ENCODE results near the gene RGS21. TPM values are rescaled to one million over a fixed set of nuclear protein-coding genes. Genes with fewer than 3 reads are reported as not detected.

RGS21 gene
- not detected in 2 replicates for total RNA-seq
- polyA plus RNA-seq = not detected in 2 replicates

- H3K27ac ChIP-seq = no peak within 1 kb of the TSS
- no peaks in the 10 kb centered on the region for H3K27me3 ChIP-seq
- no peak within 1 kb of the TSS for H3K4me3 ChIP-seq
- no peaks in the 10 kb centered on the region for H3K36me3 ChIP-seq
- no peaks in the 10 kb centered on the region for H3K9me3 ChIP-seq (ENCODE audit: low read depth)
- no peak for DNase-seq (ENCODE audit: low read depth in 1 of 2, low spot score in 1 of 2)
- H3K4me1 ChIP-seq (ENCODE audit: low read depth) = no peaks in the 10 kb centered on the region
- TF ChIP-seq CTCF (IDR thresholded peaks at IDR 0.05; ENCODE audit: low read depth, low read length) = no peak
Observed at GRCh38 chr1:192316942-192317450, at the start of gene RGS21. TSS of gene RGS21 (plus strand) at chr1:192316992. CDS start at chr1:192343037, 26,045 bp downstream.

- no peaks in the 10 kb centered on the region for H3K4me1 ChIP-seq (ENCODE audit: low read depth)
- no peak overlapping the region for H3K27ac ChIP-seq
- no peaks in the 10 kb centered on the region for H3K36me3 ChIP-seq
- no peaks in the 10 kb centered on the region for H3K9me3 ChIP-seq (ENCODE audit: low read depth)
- DNase-seq (ENCODE audit: low read depth in 1 of 2, low spot score in 1 of 2) = no peak
- H3K4me3 ChIP-seq = no peak overlapping the region
- TF ChIP-seq CTCF (IDR thresholded peaks at IDR 0.05; ENCODE audit: low read depth, low read length) = no peak
- no peaks in the 10 kb centered on the region for H3K27me3 ChIP-seq
Observed at GRCh38 chr1:192268468-192269052, 48.2 kb upstream of the RGS21 start.

- DNase-seq (ENCODE audit: low read depth in 1 of 2, low spot score in 1 of 2) = no peak
Observed at GRCh38 chr1:192270398-192270797, 46.4 kb upstream of the RGS21 start.

GRCh38 chr1:192272732-192273131 lies 44.1 kb upstream of the RGS21 start:
- H3K4me1 ChIP-seq (ENCODE audit: low read depth) = no peaks in the 10 kb centered on the region

More at GRCh38 chr1:192270398-192270797, 46.4 kb upstream of the RGS21 start:
- TF ChIP-seq CTCF (IDR thresholded peaks at IDR 0.05; ENCODE audit: low read depth, low read length) = no peak
- no peaks in the 10 kb centered on the region for H3K36me3 ChIP-seq
- H3K9me3 ChIP-seq (ENCODE audit: low read depth) = no peaks in the 10 kb centered on the region
- H3K27me3 ChIP-seq = no peaks in the 10 kb centered on the region
- H3K4me1 ChIP-seq (ENCODE audit: low read depth) = no peaks in the 10 kb centered on the region
- H3K4me3 ChIP-seq = no peak overlapping the region
- no peak overlapping the region for H3K27ac ChIP-seq

GRCh38 chr1:192274588-192274987 lies 42.2 kb upstream of the RGS21 start:
- no peak for TF ChIP-seq CTCF (IDR thresholded peaks at IDR 0.05; ENCODE audit: low read depth, low read length)
- DNase-seq (ENCODE audit: low read depth in 1 of 2, low spot score in 1 of 2) = no peak
- Histone ChIP-seq H3K27me3 (no peaks in the 10 kb centered on the region), H3K4me1 (ENCODE audit: low read depth) (no peaks in the 10 kb centered on the region), H3K27ac (no peak overlapping the region), H3K9me3 (ENCODE audit: low read depth) (no peaks in the 10 kb centered on the region), H3K36me3 (no peaks in the 10 kb centered on the region), H3K4me3 (no peak overlapping the region)

More at GRCh38 chr1:192272732-192273131, 44.1 kb upstream of the RGS21 start:
- H3K36me3 ChIP-seq = no peaks in the 10 kb centered on the region
- H3K27ac ChIP-seq = no peak overlapping the region
- no peaks in the 10 kb centered on the region for H3K9me3 ChIP-seq (ENCODE audit: low read depth)
- H3K27me3 ChIP-seq = no peaks in the 10 kb centered on the region
- TF ChIP-seq CTCF (IDR thresholded peaks at IDR 0.05; ENCODE audit: low read depth, low read length) = no peak
- no peak overlapping the region for H3K4me3 ChIP-seq
- no peak for DNase-seq (ENCODE audit: low read depth in 1 of 2, low spot score in 1 of 2)

All from cardiac muscle cell (in vitro differentiated cells and primary cell).